Stimulated activated CD4-positive, alpha-beta T cell treated with anti-CD3 and anti-CD28 coated beads, Interleukin-2, amount 100 ng/mL, for 48 hours (primary cell): Measurements from ENCODE around the gene NDEL1.

Experiments used
- DNase-seq, 2 donors: peaks; one replicate each; pipeline ENCODE4 v3.0.0-alpha.2; 2020

The NDEL1 gene

DNA sequence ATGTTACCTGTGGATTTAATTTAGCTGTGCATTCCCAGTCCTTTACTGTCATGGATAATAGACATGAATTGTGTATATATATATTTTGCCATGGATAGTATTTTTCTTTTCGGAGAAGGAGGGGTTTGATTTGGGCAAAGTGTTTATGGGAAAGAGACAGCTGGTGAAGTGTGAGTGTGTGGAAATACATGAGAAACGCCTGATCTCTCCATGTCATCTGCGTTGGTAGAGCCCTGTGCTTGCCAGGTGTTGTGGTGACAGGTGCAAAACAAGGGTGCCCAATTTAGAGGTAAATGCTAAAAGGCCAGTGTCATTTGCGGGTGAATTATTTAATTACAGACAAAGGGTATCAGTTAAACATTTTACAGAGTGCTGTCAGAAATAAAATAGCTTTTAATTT is 23.4 kb downstream of the NDEL1 start:
- DNase-seq, result no peak

DNA sequence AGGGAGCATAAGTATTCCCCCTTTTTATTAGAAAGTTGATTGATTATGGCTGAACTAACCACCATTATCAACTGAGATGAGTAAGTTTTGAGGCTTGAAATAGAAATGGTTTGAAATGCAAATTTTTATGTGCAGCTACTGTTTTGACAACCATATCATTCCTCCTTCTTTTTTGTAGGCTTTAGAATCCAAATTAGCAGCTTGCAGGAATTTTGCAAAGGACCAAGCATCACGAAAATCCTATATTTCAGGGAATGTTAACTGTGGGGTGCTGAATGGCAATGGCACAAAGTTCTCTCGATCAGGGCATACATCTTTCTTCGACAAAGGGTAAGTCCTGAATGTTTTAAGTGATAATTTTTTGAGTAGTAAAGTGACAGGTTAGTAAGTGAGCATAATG is 24.1 kb downstream of the NDEL1 start:
- no peak for DNase-seq

DNA sequence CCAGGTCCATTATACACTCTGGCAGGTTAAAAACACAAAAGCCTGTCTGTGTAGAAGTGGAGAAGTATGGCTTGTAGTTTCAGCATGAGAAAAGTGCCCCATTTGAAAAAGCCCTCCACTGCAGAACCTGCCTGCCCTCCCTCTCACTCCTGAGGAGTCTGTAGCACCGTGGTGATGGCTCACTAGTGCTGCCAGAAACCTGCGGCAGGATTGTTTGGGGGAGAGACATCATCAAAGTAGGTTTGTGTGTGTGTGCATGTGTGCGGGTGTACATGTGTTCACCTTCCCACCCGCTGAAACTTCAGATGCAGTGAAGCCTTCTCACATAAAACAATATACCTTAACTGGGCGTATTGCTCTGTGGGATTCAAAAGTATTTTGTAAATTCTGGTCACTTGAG is 26.9 kb downstream of the NDEL1 start:
- DNase-seq, result no peak

DNA sequence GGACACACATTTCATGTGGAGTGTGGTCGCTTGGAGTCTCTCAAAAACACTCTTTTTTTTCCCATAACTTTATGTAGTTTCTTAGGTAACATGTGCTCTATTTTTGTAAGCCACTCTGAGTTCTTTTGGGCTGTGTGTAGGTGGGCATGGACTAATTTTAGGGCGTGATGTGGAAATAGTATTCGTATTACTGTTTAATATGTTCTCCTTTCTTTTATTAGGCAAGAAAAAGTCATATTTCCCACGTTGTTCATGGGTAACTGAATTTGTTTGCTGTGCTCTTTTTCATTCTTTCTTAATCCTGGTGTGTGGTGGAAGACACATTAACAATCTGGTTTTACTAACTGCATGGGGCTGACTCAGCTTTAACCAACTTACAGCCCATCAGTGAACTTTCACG is 27.4 kb downstream of the NDEL1 start:
- DNase-seq, result no peak

DNA sequence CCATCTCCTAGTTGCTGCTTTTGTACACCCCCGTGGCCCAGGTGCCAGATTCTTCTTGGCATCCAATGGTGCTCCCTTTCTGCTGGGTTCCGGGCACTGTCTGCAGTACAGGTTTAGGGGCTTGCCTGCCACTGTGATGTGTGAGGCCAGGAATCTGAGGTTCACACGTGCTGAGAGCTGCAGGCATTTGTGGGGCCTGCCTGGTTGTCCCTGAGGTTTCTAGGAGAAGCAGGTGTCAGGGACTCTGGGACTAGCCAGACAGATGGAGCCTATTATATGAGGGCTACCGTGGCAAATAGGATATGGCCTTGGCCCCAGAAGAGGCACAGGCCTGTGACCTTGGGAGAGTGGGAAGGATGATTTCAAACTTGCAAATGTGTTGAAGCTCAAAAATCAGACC is 29.3 kb downstream of the NDEL1 start:
- DNase-seq, result no peak

- no peak for DNase-seq
Observed at GRCh38 chr17:8465356-8465755, 29.7 kb downstream of the NDEL1 start.

GRCh38 chr17:8465759-8466158 is 30.1 kb downstream of the NDEL1 start:
- DNase-seq, result no peak

DNA sequence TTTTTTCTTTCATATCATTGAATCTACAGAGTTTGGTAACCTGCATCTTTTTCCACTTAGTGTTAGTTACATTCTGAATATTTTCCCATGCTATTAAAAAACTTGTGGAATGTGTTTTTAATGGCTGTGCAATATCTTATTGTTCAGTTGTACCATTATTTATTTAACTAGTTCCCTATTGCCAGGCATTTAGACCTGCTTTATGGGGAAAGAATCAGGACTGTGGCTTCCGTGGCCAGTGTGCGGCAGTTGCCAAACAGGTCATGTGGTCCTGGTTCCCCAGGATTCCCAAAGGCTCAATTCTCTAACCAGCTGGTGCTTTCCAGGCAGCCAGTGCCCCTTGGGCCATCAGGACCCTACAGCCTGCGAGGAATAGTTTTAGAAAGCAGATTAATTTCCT is 30.8 kb downstream of the NDEL1 start:
- no peak for DNase-seq

GRCh38 chr17:8466873-8467272 is 31.2 kb downstream of the NDEL1 start:
- no peak for DNase-seq

DNA sequence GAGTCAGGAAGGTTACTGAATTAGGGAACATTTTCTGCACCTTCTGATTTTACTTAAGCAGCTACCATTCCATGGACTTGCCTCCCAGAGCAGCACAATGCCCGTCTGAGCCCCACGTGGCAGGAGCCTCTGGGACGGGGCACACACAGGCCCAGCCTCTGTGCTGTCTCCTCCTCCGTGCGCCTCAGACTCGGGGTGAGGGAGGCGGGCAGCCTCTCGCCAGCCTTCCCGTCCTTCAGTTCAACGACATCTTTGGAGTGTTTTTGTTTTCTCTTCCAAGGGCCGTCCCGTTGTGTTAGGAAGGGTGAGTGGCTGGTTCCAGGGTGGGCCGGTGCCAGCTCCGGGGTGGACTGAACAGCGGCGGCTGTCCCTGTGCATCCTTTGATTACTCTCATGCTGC is 31.8 kb downstream of the NDEL1 start:
- DNase-seq, result no peak

DNA sequence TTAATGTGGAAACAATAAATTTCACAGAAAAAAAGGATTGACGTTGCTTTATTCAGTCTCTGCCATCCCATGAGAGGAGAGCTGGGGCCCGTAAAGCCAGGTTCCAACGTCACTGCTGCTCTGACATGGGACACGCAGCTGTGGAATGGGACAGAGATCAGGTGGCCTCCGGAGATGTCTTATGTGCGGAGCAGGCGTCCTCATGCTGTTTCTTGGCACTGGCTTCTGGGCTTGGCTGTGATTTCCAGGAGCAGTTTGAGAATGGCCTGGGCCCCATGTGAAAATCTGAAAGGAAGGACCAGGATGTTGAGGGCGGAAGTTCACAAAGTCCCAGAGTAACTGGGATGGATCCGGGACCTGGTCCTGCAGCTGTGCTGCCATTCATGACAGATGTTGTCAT is 32.4 kb downstream of the NDEL1 start:
- no peak for DNase-seq

- DNase-seq, result no peak
Observed at GRCh38 chr17:8468980-8469379, 33.3 kb downstream of the NDEL1 start.

DNA sequence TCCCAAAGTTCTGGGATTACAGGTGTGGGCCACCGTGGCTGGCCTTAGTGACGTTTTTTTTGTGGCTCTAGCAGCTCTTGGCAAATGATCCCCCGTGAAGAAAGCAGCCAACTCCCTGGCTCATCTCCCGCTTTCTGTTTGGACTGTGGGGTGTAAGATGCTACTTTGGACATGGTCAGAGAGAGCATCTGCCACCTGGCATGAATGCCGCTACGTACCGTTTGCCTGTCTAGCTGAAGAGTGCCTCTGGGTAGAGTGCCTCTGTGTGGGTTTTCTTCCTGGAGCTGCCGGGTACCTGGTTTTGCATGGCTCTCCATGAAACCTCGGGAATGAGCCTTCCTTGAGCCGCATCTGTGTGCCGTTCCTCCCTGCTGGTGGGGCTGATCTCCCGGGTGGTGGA is 34.3 kb downstream of the NDEL1 start:
- no peak for DNase-seq

DNA sequence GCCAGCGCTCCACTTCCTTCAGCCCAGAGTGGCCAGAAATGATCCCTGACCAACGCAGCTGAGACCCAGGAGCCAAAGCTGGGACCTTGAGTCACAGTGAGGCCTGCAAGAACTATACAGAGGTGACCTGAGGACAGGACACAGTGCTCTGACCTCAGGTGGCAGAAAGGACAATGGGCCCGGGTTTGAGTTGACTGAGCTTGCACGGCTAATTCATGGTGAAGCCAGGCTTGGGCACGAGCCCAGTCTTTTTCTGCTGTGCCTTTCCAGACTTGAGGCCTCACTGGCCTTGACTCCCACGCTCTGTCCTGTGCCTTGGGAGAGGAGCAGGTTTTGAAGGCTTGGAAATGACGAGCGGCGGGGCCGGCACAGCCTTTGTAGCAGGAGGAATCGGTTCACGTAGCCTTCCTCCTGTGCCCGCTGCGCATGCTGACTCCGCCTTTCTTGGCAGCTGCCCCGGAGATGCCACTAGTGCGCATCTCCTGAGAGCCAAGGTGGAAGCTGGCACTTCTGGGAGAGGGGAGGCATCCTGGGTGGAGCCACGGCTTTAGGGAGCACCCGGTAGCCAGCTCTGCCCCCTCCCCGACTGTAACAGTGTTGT is 34.9 kb downstream of the NDEL1 start:
- no peak for DNase-seq

DNA sequence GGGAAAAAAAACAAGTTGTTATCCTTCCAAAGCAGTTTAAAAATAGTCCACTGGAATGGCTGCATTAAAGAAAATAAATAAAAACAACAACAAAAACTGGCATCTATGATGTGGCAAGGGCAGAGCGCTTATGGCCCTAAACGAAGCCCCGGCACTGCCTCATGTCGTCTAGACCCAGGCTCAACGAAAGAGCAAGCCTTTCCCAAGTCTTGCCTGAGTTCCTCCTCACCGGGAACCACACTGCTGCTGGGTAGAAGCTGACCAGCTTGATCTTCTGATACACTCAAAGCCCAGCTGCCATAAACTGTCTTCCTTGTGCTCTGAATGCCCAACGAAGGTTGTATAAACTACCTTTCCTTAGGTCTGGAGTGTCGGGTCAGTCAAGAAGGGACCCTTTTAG is 37.0 kb downstream of the NDEL1 start:
- no peak for DNase-seq

- DNase-seq, result no peak
Observed at GRCh38 chr17:8473451-8474192, 37.9 kb downstream of the NDEL1 start.

GRCh38 chr17:8474826-8475225 is 39.1 kb downstream of the NDEL1 start:
- DNase-seq, result no peak

DNA sequence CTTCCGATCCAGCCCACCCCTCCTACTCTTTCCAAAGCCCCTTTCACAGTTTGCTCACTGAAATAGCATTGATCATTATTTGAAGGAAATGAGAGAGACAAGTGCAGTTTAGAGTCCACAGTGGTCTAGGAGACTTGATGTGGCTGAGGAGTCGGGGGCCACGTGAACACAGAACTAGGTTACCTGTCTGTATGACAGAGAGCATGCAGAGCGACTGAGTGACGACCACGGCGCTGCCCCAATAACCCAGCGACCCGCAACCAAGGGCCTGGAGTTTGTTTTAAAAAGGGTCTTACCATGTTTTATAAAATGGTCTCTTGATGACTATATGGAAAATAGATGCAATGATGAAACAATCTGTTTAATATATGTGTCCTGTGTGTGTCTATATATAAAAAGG is 39.5 kb downstream of the NDEL1 start:
- no peak for DNase-seq

- DNase-seq, result no peak
Observed at GRCh38 chr17:8475781-8476180, 40.1 kb downstream of the NDEL1 start.

- DNase-seq, result no peak
Observed at GRCh38 chr17:8476741-8477140, 41.1 kb downstream of the NDEL1 start.

DNA sequence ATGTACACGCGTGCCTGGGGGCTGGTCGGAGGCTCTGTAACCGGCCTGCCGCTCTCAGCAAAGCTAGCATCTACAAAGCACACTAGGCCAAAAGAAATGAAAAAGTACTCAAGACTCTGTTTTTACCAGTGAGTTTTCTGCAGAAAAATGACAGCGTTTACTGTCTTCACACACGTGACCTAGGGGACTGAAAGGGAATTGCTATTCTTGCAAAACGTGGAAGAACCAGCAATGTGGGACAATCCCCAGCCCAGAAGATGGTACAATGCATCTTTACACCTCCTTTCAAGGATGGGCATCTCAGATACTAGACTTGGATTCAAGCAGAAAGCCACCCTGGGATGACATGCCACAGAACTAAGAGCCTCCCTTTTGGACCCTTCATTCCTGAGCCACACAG is 41.5 kb downstream of the NDEL1 start:
- no peak for DNase-seq

DNA sequence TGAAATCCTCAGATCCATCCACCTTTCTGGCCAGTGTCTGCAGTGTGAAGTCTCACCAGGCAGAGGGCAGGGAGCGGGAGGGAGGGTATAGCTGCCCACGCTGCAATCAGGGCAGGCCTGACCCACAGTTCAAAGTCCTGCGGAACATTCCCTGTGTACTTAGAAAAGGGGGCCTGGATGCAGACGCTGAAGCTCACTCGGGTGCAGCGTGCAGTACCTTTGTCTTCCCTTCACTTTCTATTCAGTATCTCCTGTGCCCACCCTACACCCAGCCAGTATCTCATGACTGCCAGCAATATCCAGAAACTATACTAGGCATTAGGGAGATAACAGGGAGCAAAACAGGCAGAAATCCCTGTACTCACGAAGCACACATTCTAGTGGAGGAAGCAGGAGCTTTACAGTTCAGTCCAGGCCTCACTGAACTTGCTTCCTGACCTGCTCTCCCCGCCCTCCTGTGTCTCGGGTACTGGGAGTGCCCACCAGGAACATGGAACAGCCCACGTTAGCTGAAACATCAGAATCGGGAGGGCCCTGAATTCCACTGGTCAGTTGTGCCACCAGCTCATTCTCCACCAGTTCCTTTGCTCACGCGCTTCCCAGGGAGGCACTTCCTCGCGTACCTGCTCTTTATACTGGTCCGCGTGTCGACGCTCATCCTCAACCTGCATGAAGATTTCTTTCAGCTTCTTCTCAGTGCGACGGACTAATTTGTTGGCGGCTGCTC is 42.2 kb downstream of the NDEL1 start:
- no peak for DNase-seq

GRCh38 chr17:8479431-8479947 is 43.8 kb downstream of the NDEL1 start:
- no peak for DNase-seq
